Peyer's patch (tissue), 4 donors: ENCODE data around the gene FRMD7.

Experiments
- POLR2A ChIP-seq, 2 donors: fragments of 450-650 bp; IDR thresholded peaks; one replicate each; pipeline ENCODE4 v1.5.1; 2017; ENCODE audit warnings: antibody characterized with exemption in 2 of 2, mild to moderate bottlenecking in 2 of 2, moderate library complexity in 2 of 2
- TF ChIP-seq, protein P1 (sequence below), 6 experiments: fragments of 450-650 bp in 4 of 6; fragments of 200-600 bp in 2 of 6; sonication (generic) in 1 of 6; IDR thresholded peaks; one replicate each; pipeline ENCODE4 v1.5.1; 2017 to 2019; ENCODE audit warnings: antibody characterized with exemption in 6 of 6, mild to moderate bottlenecking in 3 of 6, moderate library complexity in 1 of 6

DNA sequence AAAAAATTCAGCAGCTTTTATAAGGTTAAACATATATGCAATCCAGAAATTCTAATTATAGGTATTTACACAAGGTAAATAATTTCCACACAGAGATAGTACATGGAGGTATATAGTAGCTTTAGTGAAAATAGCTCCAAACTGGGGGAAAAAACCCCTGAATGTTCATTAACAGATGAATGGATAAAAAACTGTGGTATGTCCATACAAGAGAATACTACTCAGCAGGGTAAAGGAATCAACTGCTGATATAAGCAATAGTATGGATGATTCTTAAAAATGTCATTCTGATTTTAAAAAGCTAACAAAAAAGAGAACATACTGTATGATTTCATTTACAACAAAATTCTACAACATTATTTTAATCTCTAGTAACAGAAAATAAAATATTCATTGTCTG, 37.2 kb upstream of the FRMD7 start:
- TF ChIP-seq, protein P1, sequence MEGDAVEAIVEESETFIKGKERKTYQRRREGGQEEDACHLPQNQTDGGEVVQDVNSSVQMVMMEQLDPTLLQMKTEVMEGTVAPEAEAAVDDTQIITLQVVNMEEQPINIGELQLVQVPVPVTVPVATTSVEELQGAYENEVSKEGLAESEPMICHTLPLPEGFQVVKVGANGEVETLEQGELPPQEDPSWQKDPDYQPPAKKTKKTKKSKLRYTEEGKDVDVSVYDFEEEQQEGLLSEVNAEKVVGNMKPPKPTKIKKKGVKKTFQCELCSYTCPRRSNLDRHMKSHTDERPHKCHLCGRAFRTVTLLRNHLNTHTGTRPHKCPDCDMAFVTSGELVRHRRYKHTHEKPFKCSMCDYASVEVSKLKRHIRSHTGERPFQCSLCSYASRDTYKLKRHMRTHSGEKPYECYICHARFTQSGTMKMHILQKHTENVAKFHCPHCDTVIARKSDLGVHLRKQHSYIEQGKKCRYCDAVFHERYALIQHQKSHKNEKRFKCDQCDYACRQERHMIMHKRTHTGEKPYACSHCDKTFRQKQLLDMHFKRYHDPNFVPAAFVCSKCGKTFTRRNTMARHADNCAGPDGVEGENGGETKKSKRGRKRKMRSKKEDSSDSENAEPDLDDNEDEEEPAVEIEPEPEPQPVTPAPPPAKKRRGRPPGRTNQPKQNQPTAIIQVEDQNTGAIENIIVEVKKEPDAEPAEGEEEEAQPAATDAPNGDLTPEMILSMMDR (IDR thresholded peaks at IDR 0.05): no peak
- TF ChIP-seq POLR2A (IDR thresholded peaks at IDR 0.05): no peak
